Stimulated activated CD4-positive, alpha-beta T cell treated with anti-CD3 and anti-CD28 coated beads, Interleukin-1b, Interleukin-23, amount 100 ng/mL, for 48 hours (primary cell): ENCODE measurements around the gene STOML2.

Source experiments
- DNase-seq: peaks from one replicate; pipeline ENCODE4 v3.0.0-alpha.2; 2020

STOML2 gene

GRCh38 chr9:35071814-35072460, 31.0 kb downstream of the STOML2 start:
- DNase-seq = peak; percentile 71

- DNase-seq = no peak
Observed at GRCh38 chr9:35070823-35071813, 31.8 kb downstream of the STOML2 start.

- DNase-seq = no peak
Observed at GRCh38 chr9:35069020-35069419, 33.9 kb downstream of the STOML2 start.

- DNase-seq = no peak
Observed at GRCh38 chr9:35067056-35067455, 35.9 kb downstream of the STOML2 start.

GRCh38 chr9:35060548-35061207, 42.3 kb downstream of the STOML2 start:
- DNase-seq = no peak

- no peak for DNase-seq
Observed at GRCh38 chr9:35059438-35059837, 43.5 kb downstream of the STOML2 start.

- no peak for DNase-seq
Observed at GRCh38 chr9:35057271-35057620, 45.7 kb downstream of the STOML2 start.

GRCh38 chr9:35056571-35057270, 46.2 kb downstream of the STOML2 start:
- no peak for DNase-seq

GRCh38 chr9:35054871-35055644, 47.9 kb downstream of the STOML2 start:
- DNase-seq = no peak

- DNase-seq = no peak
Observed at GRCh38 chr9:35054185-35054835, 48.6 kb downstream of the STOML2 start.

- DNase-seq = peak; percentile 34
Observed at GRCh38 chr9:35051069-35051967, 51.6 kb downstream of the STOML2 start.
